HepG2 (cell line): Measurements from ENCODE around the gene MC2R. TPM values are rescaled to one million over a fixed set of nuclear protein-coding genes. Genes with fewer than 3 reads are reported as not detected.

Experiments used
- ATAC-seq: fragments of 200-7000 bp; cut with Tn5 transposase; 3 replicates; pipeline ENCODE4 v1.9.1; 2020; ENCODE audit warnings: mild to moderate bottlenecking, moderate library complexity
- BruUV-seq: library from RNA; stranded (reverse); fragments of 400-500 nt; replicated peaks from 2 replicates; lab custom pipeline; 2021; lab: Mats Ljungman, UMichigan
- CTCF ChIA-PET: fragments of 300-600 bp; formaldehyde crosslinking; extraction: SDS; loops from one replicate; lab custom pipeline; 2021; ENCODE audit warnings: low total read pairs, inconsistent platforms, low intra/inter-chr PET ratio; lab: Yijun Ruan, JAX
- POLR2A ChIA-PET: fragments of 350-600 bp; sonication (Branson Sonifier 250); formaldehyde crosslinking; loops from one replicate; lab custom pipeline; 2020; ENCODE audit warnings: antibody characterized with exemption, inconsistent platforms; lab: Yijun Ruan, JAX
- DNase-seq: peaks from one replicate; pipeline ENCODE4 v3.0.0-alpha.2; 2015; ENCODE audit warnings: low spot score
- FAIRE-seq: peaks from 3 replicates; lab custom pipeline; 2011; peaks lifted over from hg19 to GRCh38; lab: Jason Lieb, UNC
- H2AFZ ChIP-seq: one replicate; pipeline ENCODE4 v1.6.1; 2011; ENCODE audit warnings: low read length, inconsistent platforms
- H3K27ac ChIP-seq: fragments of 300-600 bp; 3 replicates; pipeline ENCODE4 v1.8.0; 2011; ENCODE audit warnings: mixed run types, mild to moderate bottlenecking, mixed read lengths, low read length, inconsistent platforms; ENCODE audit not compliant: insufficient read depth; ENCODE audit errors: extremely low read length
- H3K27me3 ChIP-seq, 2 experiments: fragments of 200-600 bp in 1 of 2; 2 replicates in 1 of 2; 3 replicates in 1 of 2; pipeline versions ENCODE4 v1.6.0 to v1.8.0; 2011; ENCODE audit warnings: low read length in 2 of 2, mild to moderate bottlenecking in 2 of 2, moderate library complexity in 2 of 2, inconsistent platforms in 1 of 2; ENCODE audit not compliant: insufficient read depth in 2 of 2, control insufficient read depth in 1 of 2
- H3K36me3 ChIP-seq, 2 experiments: fragments of 200-600 bp in 1 of 2; replicated peaks in 1 of 2; 2 replicates in 1 of 2; 3 replicates in 1 of 2; pipeline versions ENCODE4 v1.5.1 to v1.8.0; 2011; ENCODE audit warnings: low read length in 2 of 2, inconsistent platforms in 1 of 2; ENCODE audit not compliant: insufficient read depth in 2 of 2, control insufficient read depth in 1 of 2
- H3K4me1 ChIP-seq: 2 replicates; pipeline ENCODE4 v1.5.1; 2012; ENCODE audit warnings: low read length, inconsistent platforms; ENCODE audit not compliant: insufficient read depth
- H3K4me2 ChIP-seq: 2 replicates; pipeline ENCODE4 v1.6.0; 2011; ENCODE audit warnings: low read depth, low read length, inconsistent platforms
- H3K4me3 ChIP-seq, 3 experiments: fragments of 200-600 bp in 1 of 3; sonication (generic), shearing (Covaris generic) in 1 of 3; replicated peaks in 1 of 3; 2 replicates each; pipeline ENCODE4 v1.5.1; 2011 to 2016; ENCODE audit warnings: low read length in 3 of 3, inconsistent platforms in 2 of 3, low read depth in 2 of 3, mild to moderate bottlenecking in 2 of 3, control low read depth in 1 of 3, mixed read lengths in 1 of 3; ENCODE audit not compliant: insufficient read depth in 1 of 3
- H3K79me2 ChIP-seq: one replicate; pipeline ENCODE4 v1.6.1; 2011; ENCODE audit warnings: low read length, inconsistent platforms; ENCODE audit not compliant: insufficient read depth
- H3K9ac ChIP-seq: 2 replicates; pipeline ENCODE4 v1.6.0; 2011; ENCODE audit warnings: mild to moderate bottlenecking, low read depth, low read length, inconsistent platforms; ENCODE audit not compliant: insufficient read depth
- H3K9me3 ChIP-seq: 2 replicates; pipeline ENCODE4 v1.5.1; 2012; ENCODE audit warnings: mild to moderate bottlenecking, low read length
- H4K20me1 ChIP-seq: 2 replicates; pipeline ENCODE4 v1.6.0; 2011; ENCODE audit warnings: inconsistent platforms, mild to moderate bottlenecking, low read length, moderate library complexity; ENCODE audit not compliant: insufficient read depth
- GATAD1 ChIP-seq: IDR thresholded peaks from 2 replicates; pipeline ENCODE4 v1.6.1; 2016; ENCODE audit warnings: missing genetic modification reagents, missing compliant biosample characterization
- MIXL1 ChIP-seq: IDR thresholded peaks from 2 replicates; pipeline ENCODE4 v1.6.1; 2016
- MTF2 ChIP-seq: sonication (generic); formaldehyde crosslinking; IDR thresholded peaks from 2 replicates; pipeline ENCODE4 v1.5.0; 2020; ENCODE audit warnings: missing genetic modification reagents, borderline replicate concordance
- SALL1 ChIP-seq: sonication (generic); formaldehyde crosslinking; IDR thresholded peaks from 2 replicates; pipeline ENCODE4 v1.8.0; 2022; ENCODE audit warnings: mild to moderate bottlenecking, missing genetic modification reagents
- ZBTB49 ChIP-seq: sonication (generic); formaldehyde crosslinking; IDR thresholded peaks from 2 replicates; pipeline ENCODE4 v1.4.0; 2020; ENCODE audit warnings: missing genetic modification reagents, borderline replicate concordance
- ZNF207 ChIP-seq: fragments of 450-650 bp; IDR thresholded peaks from 2 replicates; pipeline ENCODE4 v1.6.1; 2016; ENCODE audit warnings: antibody characterized with exemption, borderline replicate concordance
- ZNF318 ChIP-seq: sonication (generic); formaldehyde crosslinking; IDR thresholded peaks from 2 replicates; pipeline ENCODE4 v1.4.0; 2020; ENCODE audit warnings: mild to moderate bottlenecking, missing genetic modification reagents
- ZNF782 ChIP-seq: sonication (generic); formaldehyde crosslinking; IDR thresholded peaks from 2 replicates; pipeline ENCODE4 v1.4.0; 2020; ENCODE audit warnings: missing genetic modification reagents, mild to moderate bottlenecking, borderline replicate concordance
- WGBS: methylation state at CpG from one replicate; pipeline ENCODE4 v1.1.6; 2017; ENCODE audit warnings: low lambda C conversion rate; 5-methylcytosine and 5-hydroxymethylcytosine counted together
- in situ Hi-C: cut with HindIII; loops from 2 replicates; pipeline ENCODE4 v1.10.0; 2017; ENCODE audit warnings: low pct_unique_long_range_greater_than_20kb; ENCODE audit not compliant: extremely low pct_ligation_motif_present
- intact Hi-C: fragments of 100-400 bp; cut with micrococcal nuclease; formaldehyde crosslinking; loops from one replicate; pipeline ENCODE4 v1.10.0; 2022; ENCODE audit not compliant: unreplicated experiment
- polyA plus RNA-seq, 8 experiments: library from polyadenylated mRNA; depleted of rRNA in 3 of 8; stranded (reverse) in 7 of 8; unstranded in 1 of 8; fragments of >200 nt; fragmentation: Illumina TruSeq in 4 of 8; extraction: Trizol in 4 of 8; gene quantifications; 2 replicates each; pipeline versions ENCODE4 v1.2.1 to v1.2.3, GENCODE V29; 2011 to 2016; ENCODE audit warnings: low read depth in 4 of 8, missing spikeins in 1 of 8, mixed read lengths in 1 of 8; ENCODE audit not compliant: insufficient read depth in 1 of 8
- total RNA-seq, 5 experiments: library from RNA; depleted of rRNA; stranded (reverse); fragments of >200 nt; fragmentation: Illumina TruSeq; extraction: Trizol; gene quantifications; 2 replicates each; pipeline ENCODE4 v1.2.3, GENCODE V29; 2016; ENCODE audit warnings: low read depth in 1 of 5

The MC2R gene
- total and polyA plus RNA-seq, 2 of the 13 experiments (the other 11 are each of a cell fraction or from before 2014, with no cell fraction given) = not detected

- CTCF ChIA-PET = no interaction called here
- no TSS peak for BruUV-seq
- in situ Hi-C loops = no loop called here
- no peaks in the 10 kb centered on the region for H3K9me3 ChIP-seq
- no peaks in the 10 kb centered on the region for H3K79me2 ChIP-seq
- peaks cover 0 to 21% of the 10 kb centered on the region in 2 experiments; a peak in 4 of 5 replicates for H3K27me3 ChIP-seq
- H3K36me3 ChIP-seq = no peaks in the 10 kb centered on the region
- H3K4me3 ChIP-seq = no peak overlapping the region
- ATAC-seq (no peak), FAIRE-seq (no peak), DNase-seq (no peak)
- POLR2A ChIA-PET = no interaction called here
- intact Hi-C loops = no loop called here
- peaks cover 8% of the 10 kb centered on the region for H3K4me1 ChIP-seq
- H3K4me2 ChIP-seq = no peak overlapping the region
- no CpG with 5 or more reads among the region's 3 CpGs for WGBS
- no peaks in the 10 kb centered on the region for H4K20me1 ChIP-seq
- no peak overlapping the region for H3K9ac ChIP-seq
- H3K27ac ChIP-seq = no peak overlapping the region
- no peak overlapping the region for H2AFZ ChIP-seq
- no peak for TF ChIP-seq MIXL1 (CRISPR knock-in tag)
- no peak for TF ChIP-seq ZBTB49 (CRISPR knock-in tag)
- TF ChIP-seq ZNF207 = no peak
- no peak for TF ChIP-seq GATAD1 (CRISPR knock-in tag)
- TF ChIP-seq MTF2 (CRISPR knock-in tag) = no peak
- no peak for TF ChIP-seq SALL1 (CRISPR knock-in tag)
- TF ChIP-seq ZNF318 (CRISPR knock-in tag) = no peak
- TF ChIP-seq ZNF782 = no peak
Observed at GRCh38 chr18:13923221-13923620, 7.9 kb upstream of the MC2R start.
